ENCODE measurements around the gene ARSG.

Gene ARSG

DNA sequence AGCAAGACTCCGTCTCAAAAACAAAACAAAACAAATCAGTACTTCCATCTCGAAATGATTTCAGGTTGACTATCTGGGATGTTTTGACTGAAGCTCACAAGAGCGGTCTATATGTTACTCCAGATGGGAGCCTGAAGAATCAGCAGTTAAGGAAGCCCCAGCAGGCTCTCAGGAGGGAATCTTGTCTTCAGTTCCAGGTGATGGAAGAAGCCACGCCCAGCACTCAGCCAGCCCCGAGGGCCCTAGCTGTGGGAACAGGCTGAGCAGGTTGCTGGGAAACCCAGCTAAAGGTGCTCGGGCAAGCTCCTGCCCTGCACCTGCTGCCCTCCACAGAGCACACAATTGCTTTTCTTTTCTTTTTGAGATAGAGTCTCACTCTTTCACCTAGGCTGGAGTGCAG is 133.6 kb downstream of the ARSG start:
- Histone ChIP-seq H3K4me3 (ENCODE audit: low read depth in 1 of 2, low read length in 2 of 2) (no peak overlapping the region), H3K36me3 (ENCODE audit: control insufficient read depth in 1 of 2, insufficient read depth in 2 of 2, low read length in 2 of 2) (peaks cover 21 to 77% of the 10 kb centered on the region in 2 donors), H3K27ac (ENCODE audit: low read length) (no peak overlapping the region), H3K27me3 (ENCODE audit: low read depth, low read length) (no peaks in the 10 kb centered on the region), H3K9me3 (ENCODE audit: control insufficient read depth in 1 of 2, low read length in 2 of 2) (no peaks in the 10 kb centered on the region), H3K4me1 (ENCODE audit: control insufficient read depth in 1 of 2, insufficient read depth in 2 of 2, low read length in 2 of 2) (no peaks in the 10 kb centered on the region)

DNA sequence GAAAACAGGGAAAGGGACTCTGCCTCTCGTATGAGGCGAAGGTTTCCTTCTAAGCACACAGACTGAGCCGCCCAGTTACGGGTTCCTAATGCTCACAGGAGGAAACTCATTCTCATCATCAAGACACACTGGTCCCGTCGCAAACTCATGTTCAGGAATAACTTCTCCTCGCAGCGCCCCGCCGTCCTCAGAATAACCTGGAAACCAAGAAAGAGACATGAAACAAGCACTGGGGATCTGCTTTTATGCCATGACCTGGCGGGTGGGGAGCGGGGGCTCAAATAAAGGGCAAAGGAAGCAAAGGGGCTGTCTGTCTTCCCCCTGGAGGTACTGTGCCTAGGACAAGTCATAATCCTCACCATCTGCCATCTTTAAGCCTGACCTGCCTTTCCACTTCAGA is 134.7 kb downstream of the ARSG start:
- Histone ChIP-seq H3K4me3 (ENCODE audit: low read depth in 1 of 2, low read length in 2 of 2) (no peak overlapping the region), H3K36me3 (ENCODE audit: control insufficient read depth in 1 of 2, insufficient read depth in 2 of 2, low read length in 2 of 2) (peaks cover 31 to 77% of the 10 kb centered on the region in 2 donors), H3K27me3 (ENCODE audit: low read depth, low read length) (no peaks in the 10 kb centered on the region), H3K4me1 (ENCODE audit: control insufficient read depth in 1 of 2, insufficient read depth in 2 of 2, low read length in 2 of 2) (no peaks in the 10 kb centered on the region), H3K9me3 (ENCODE audit: control insufficient read depth in 1 of 2, low read length in 2 of 2) (no peaks in the 10 kb centered on the region), H3K27ac (ENCODE audit: low read length) (no peak overlapping the region)

DNA sequence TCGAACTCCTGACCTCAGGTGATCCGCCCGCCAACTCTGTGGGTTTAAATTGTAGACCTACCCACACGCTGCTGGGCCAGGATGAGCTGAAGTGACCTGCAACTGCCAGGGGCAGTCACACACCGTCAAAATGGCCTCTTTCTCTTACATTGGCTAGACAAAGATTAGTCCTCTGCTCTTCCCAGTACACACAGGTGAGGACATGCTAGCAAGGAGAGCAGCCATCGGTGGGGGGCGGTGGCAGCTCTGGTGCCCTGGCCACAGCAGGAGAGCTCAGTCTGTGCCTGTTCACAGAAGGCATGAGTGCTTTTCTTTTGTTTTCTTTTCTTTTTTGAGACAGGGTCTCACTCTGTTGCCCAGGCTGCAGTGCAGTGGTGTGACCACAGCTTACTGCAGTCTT is 136.3 kb downstream of the ARSG start:
- no peaks in the 10 kb centered on the region for H3K9me3 ChIP-seq (ENCODE audit: control insufficient read depth in 1 of 2, low read length in 2 of 2)
- peaks cover 45 to 84% of the 10 kb centered on the region in 2 donors for H3K36me3 ChIP-seq (ENCODE audit: control insufficient read depth in 1 of 2, insufficient read depth in 2 of 2, low read length in 2 of 2)
- H3K27ac ChIP-seq (ENCODE audit: low read length): no peak overlapping the region
- no peaks in the 10 kb centered on the region for H3K4me1 ChIP-seq (ENCODE audit: control insufficient read depth in 1 of 2, insufficient read depth in 2 of 2, low read length in 2 of 2)
- H3K4me3 ChIP-seq (ENCODE audit: low read depth in 1 of 2, low read length in 2 of 2): no peak overlapping the region
- no peaks in the 10 kb centered on the region for H3K27me3 ChIP-seq (ENCODE audit: low read depth, low read length)

DNA sequence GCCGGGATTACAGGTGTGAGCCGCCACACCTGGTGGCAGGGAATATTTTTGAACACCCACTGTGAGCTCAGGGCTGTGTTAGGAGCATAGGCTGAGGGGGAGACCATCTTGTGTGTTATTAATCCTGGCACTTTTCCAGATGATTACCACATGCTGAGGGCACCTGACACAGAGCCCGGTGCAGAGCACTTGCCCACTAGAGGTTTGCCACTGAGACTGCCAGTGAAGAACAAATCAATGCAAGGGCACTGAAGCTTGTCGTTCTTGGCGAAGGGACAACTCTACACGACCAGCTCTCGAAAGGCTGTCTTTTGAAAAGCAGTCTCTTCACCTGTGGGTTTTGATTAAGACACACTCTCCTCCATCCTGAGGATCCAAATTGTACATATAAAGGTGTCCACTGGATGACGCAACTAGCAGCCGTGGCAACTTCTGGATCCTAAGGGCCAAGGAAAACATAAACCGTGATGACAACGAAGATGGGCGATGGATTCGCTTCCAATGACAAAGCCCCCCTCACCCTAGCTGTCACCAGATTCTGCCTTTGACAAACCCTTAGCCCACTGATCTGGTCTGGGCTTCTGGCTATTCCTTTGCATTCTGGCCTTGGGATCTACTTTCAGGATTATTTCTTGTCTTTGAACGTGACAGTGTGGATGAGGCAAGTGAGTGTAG is 137.3 kb downstream of the ARSG start:
- H3K27ac ChIP-seq (ENCODE audit: low read length): no peak overlapping the region
- H3K36me3 ChIP-seq (ENCODE audit: control insufficient read depth in 1 of 2, insufficient read depth in 2 of 2, low read length in 2 of 2): peaks cover 52 to 83% of the 10 kb centered on the region in 2 donors
- H3K27me3 ChIP-seq (ENCODE audit: low read depth, low read length): no peaks in the 10 kb centered on the region
- no peak overlapping the region for H3K4me3 ChIP-seq (ENCODE audit: low read depth in 1 of 2, low read length in 2 of 2)
- H3K4me1 ChIP-seq (ENCODE audit: control insufficient read depth in 1 of 2, insufficient read depth in 2 of 2, low read length in 2 of 2): no peaks in the 10 kb centered on the region
- H3K9me3 ChIP-seq (ENCODE audit: control insufficient read depth in 1 of 2, low read length in 2 of 2): no peaks in the 10 kb centered on the region

DNA sequence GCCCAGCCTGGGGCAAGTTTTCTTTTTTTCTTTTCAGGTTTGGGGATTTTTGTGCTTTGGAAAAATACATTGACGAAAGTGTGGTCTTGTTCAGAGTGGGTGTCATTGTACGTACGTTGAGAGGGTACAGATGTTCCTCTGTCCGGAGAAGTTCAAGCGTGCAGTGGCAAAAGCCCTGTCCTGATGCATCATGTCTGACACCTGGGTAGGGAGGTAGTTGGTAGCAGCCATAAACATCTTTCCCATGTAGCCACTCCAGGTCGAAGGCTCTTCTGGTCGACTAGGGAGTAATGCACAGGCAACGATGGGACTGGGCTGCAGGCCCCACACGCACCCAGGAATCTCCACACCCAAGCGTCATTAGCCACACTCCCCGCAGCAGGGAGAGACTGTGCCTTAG is 138.6 kb downstream of the ARSG start:
- H3K36me3 ChIP-seq (ENCODE audit: control insufficient read depth in 1 of 2, insufficient read depth in 2 of 2, low read length in 2 of 2): peaks cover 60 to 82% of the 10 kb centered on the region in 2 donors
- no peaks in the 10 kb centered on the region for H3K4me1 ChIP-seq (ENCODE audit: control insufficient read depth in 1 of 2, insufficient read depth in 2 of 2, low read length in 2 of 2)
- H3K4me3 ChIP-seq (ENCODE audit: low read depth in 1 of 2, low read length in 2 of 2): no peak overlapping the region
- H3K27ac ChIP-seq (ENCODE audit: low read length): no peak overlapping the region
- H3K9me3 ChIP-seq (ENCODE audit: control insufficient read depth in 1 of 2, low read length in 2 of 2): no peaks in the 10 kb centered on the region
- H3K27me3 ChIP-seq (ENCODE audit: low read depth, low read length): no peaks in the 10 kb centered on the region

DNA sequence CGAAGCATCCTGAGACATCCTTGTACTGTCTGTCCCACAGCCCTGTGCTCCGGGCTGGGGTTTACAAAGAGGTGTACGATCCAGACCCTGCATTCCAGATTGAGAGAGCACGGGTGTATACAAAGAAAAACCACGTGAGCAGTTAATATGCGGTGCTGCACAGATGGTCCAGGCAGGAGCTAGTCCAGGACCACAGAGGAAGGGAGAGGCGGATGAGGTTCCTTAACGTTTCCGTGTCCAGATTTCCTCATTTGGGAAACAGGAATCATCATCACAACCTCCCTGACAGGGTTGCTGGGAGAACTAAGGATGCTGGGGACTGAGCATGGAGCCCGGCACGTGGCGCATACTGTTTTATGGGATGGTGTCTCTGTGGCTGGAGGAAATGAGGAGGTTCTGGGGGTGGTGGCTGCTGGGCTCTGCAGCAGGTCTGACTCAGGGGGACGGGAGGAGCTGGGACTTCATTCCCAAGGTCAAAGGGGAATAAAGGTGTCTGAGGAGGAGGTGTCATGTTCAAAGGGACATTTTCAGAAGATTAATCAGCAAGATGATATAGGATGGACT is 139.8 kb downstream of the ARSG start:
- Histone ChIP-seq H3K9me3 (ENCODE audit: control insufficient read depth in 1 of 2, low read length in 2 of 2) (no peaks in the 10 kb centered on the region), H3K4me3 (ENCODE audit: low read depth in 1 of 2, low read length in 2 of 2) (no peak overlapping the region), H3K27ac (ENCODE audit: low read length) (no peak overlapping the region), H3K36me3 (ENCODE audit: control insufficient read depth in 1 of 2, insufficient read depth in 2 of 2, low read length in 2 of 2) (peaks cover 59 to 88% of the 10 kb centered on the region in 2 donors), H3K27me3 (ENCODE audit: low read depth, low read length) (no peaks in the 10 kb centered on the region), H3K4me1 (ENCODE audit: control insufficient read depth in 1 of 2, insufficient read depth in 2 of 2, low read length in 2 of 2) (peaks cover 0 to under 1% of the 10 kb centered on the region in 2 donors)

DNA sequence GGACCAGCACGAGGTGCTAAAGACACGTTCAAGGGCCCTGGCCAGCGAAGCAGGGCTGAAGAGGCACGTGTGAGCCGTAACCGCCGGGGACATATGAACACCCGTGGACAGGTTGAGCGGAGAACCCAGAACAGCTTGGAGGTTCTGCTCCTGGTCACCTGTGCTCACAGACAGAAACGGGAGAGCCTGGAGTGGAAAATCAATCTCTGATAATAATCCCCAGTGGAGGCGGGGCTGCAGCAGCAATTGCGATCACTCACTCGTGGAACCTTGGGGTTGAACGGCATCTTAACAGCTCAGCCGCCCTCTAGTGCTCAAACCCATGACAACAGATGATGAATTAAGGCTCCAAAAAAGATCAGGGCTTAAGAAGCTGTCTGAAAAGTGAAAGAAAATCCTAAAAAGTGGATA is 140.4 kb downstream of the ARSG start:
- no peak overlapping the region for H3K27ac ChIP-seq (ENCODE audit: low read length)
- peaks cover 0 to 4% of the 10 kb centered on the region in 2 donors for H3K4me1 ChIP-seq (ENCODE audit: control insufficient read depth in 1 of 2, insufficient read depth in 2 of 2, low read length in 2 of 2)
- peaks cover 57 to 90% of the 10 kb centered on the region in 2 donors for H3K36me3 ChIP-seq (ENCODE audit: control insufficient read depth in 1 of 2, insufficient read depth in 2 of 2, low read length in 2 of 2)
- no peaks in the 10 kb centered on the region for H3K9me3 ChIP-seq (ENCODE audit: control insufficient read depth in 1 of 2, low read length in 2 of 2)
- H3K27me3 ChIP-seq (ENCODE audit: low read depth, low read length): no peaks in the 10 kb centered on the region
- no peak overlapping the region for H3K4me3 ChIP-seq (ENCODE audit: low read depth in 1 of 2, low read length in 2 of 2)

DNA sequence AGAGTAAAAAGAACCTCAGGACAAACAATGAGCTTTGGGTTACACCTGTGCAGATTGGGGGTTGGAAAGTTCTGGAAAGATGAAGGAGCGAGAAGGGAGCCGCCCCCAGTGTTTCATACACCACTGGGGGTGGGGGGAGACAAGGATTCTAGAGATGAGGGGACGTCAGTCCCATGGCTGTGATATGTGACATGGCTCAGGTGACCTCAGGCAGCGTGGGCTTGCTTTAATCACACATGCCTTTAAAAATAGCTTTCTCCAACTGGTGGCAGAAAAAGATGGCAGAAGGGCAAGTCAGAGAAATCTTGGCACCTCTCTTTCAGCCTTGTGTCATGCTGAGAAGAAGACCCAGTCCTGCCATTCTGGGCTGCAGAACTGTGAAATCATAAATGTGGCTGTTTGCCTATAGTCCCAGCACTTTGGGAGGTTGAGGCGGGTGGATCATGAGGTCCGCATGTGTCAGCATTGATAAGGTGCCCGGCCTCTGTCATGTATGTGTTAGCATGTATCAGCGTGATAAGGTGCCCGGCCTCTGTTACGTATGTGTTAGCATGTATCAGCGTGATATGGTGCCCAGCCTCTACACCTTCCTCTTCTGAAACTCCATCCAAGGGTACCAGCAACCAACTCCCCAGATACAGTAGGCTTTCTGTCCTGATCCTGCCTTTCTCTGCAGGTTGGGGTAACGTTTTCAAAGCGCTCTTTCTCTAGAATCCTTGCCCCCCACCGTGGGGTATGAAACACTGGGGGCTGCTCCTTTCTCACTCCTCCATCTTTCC is 141.0 kb downstream of the ARSG start:
- Histone ChIP-seq H3K27ac (ENCODE audit: low read length) (no peak overlapping the region), H3K27me3 (ENCODE audit: low read depth, low read length) (no peaks in the 10 kb centered on the region), H3K9me3 (ENCODE audit: control insufficient read depth in 1 of 2, low read length in 2 of 2) (no peaks in the 10 kb centered on the region), H3K36me3 (ENCODE audit: control insufficient read depth in 1 of 2, insufficient read depth in 2 of 2, low read length in 2 of 2) (peaks cover 57 to 85% of the 10 kb centered on the region in 2 donors), H3K4me3 (ENCODE audit: low read depth in 1 of 2, low read length in 2 of 2) (no peak overlapping the region), H3K4me1 (ENCODE audit: control insufficient read depth in 1 of 2, insufficient read depth in 2 of 2, low read length in 2 of 2) (peaks cover 0 to 4% of the 10 kb centered on the region in 2 donors)

DNA sequence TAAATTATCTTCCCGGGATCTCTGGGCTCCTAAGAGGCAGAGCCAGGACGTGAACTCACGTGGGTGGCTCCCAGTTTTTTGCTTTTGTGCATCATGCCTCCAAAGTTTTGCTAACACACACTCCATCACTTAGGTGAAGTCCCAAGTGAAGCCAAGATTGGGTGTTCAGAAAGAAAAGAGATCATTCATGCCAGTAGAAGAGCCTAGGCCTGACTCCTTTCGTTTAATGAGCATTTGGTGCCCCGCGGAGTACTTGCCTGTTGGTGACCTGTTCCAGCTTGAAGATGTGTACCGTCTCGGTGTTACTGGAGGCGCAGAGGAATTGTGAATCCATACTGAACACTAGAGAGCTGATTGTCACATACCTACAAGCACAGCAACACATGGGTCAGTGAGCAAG is 141.9 kb downstream of the ARSG start:
- Histone ChIP-seq H3K4me3 (ENCODE audit: low read depth in 1 of 2, low read length in 2 of 2) (no peak overlapping the region), H3K27me3 (ENCODE audit: low read depth, low read length) (no peaks in the 10 kb centered on the region), H3K4me1 (ENCODE audit: control insufficient read depth in 1 of 2, insufficient read depth in 2 of 2, low read length in 2 of 2) (peaks cover 0 to 4% of the 10 kb centered on the region in 2 donors), H3K27ac (ENCODE audit: low read length) (no peak overlapping the region), H3K36me3 (ENCODE audit: control insufficient read depth in 1 of 2, insufficient read depth in 2 of 2, low read length in 2 of 2) (peaks cover 60 to 77% of the 10 kb centered on the region in 2 donors), H3K9me3 (ENCODE audit: control insufficient read depth in 1 of 2, low read length in 2 of 2) (no peaks in the 10 kb centered on the region)

DNA sequence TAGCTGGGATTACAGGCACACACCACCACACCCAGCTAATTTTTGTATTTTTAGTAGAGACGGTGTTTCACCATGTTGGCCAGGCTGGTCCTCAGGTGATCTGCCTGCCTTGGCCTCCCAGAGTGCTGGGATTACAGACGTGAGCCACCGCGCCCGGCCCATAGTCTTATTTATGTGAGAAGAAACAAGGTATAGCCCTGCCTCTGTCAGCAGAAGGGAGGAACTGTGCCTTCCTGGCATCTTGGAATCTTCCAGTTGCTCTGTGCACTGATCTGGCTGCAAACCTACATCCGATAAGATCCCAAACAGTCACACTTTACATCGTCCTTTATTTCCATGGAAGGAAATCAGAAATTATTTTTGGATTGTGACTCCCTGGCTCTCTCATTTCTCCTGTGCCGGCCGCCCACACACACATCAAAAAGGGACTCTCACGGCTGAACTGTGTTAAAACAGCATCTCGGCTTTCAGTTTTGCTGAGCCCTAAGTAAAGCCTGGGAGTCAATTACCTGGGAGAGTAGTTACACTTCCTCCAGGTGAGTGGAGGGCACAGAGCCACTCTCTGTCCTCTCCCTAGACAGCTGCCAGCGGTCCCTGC is 142.7 kb downstream of the ARSG start:
- no peak overlapping the region for H3K27ac ChIP-seq (ENCODE audit: low read length)
- no peak overlapping the region for H3K4me3 ChIP-seq (ENCODE audit: low read depth in 1 of 2, low read length in 2 of 2)
- H3K36me3 ChIP-seq (ENCODE audit: control insufficient read depth in 1 of 2, insufficient read depth in 2 of 2, low read length in 2 of 2): peaks cover 53 to 73% of the 10 kb centered on the region in 2 donors
- no peaks in the 10 kb centered on the region for H3K9me3 ChIP-seq (ENCODE audit: control insufficient read depth in 1 of 2, low read length in 2 of 2)
- H3K4me1 ChIP-seq (ENCODE audit: control insufficient read depth in 1 of 2, insufficient read depth in 2 of 2, low read length in 2 of 2): peaks cover 0 to 4% of the 10 kb centered on the region in 2 donors
- H3K27me3 ChIP-seq (ENCODE audit: low read depth, low read length): no peaks in the 10 kb centered on the region

DNA sequence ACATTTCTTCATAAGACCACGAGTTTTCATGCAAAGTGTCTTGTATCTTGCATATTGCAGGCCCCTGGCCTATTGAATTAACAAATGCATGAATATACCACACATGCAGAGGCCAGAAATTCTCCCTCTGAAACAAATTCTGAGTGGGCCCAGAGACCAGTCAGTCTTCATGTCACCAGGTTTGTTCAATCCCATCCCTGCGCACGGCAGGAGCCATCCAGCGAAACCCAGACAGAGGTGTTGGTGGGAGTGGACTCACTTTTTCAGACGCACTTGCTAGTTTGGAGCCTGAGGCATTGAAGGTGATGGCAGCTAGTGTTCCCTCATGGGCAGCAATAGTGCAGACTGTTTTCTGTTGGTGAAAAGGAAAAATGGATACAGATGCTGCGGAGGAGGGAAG is 144.1 kb downstream of the ARSG start:
- no peaks in the 10 kb centered on the region for H3K9me3 ChIP-seq (ENCODE audit: control insufficient read depth in 1 of 2, low read length in 2 of 2)
- H3K27me3 ChIP-seq (ENCODE audit: low read depth, low read length): no peaks in the 10 kb centered on the region
- H3K4me1 ChIP-seq (ENCODE audit: control insufficient read depth in 1 of 2, insufficient read depth in 2 of 2, low read length in 2 of 2): peaks cover 0 to 4% of the 10 kb centered on the region in 2 donors
- no peak overlapping the region for H3K4me3 ChIP-seq (ENCODE audit: low read depth in 1 of 2, low read length in 2 of 2)
- no peak overlapping the region for H3K27ac ChIP-seq (ENCODE audit: low read length)
- H3K36me3 ChIP-seq (ENCODE audit: control insufficient read depth in 1 of 2, insufficient read depth in 2 of 2, low read length in 2 of 2): peaks cover 48 to 60% of the 10 kb centered on the region in 2 donors
